KOPT-K1 (cell line): ENCODE results near the gene ABCD1.

Source experiments
- H3K27ac ChIP-seq: fragments of 200-600 bp; sonication (generic); 2 replicates; pipeline ENCODE4 v1.5.1; 2016; ENCODE audit warnings: antibody characterized with exemption, mild to moderate bottlenecking, low read depth, low read length; ENCODE audit not compliant: poor library complexity, severe bottlenecking
- H3K36me3 ChIP-seq: fragments of 200-600 bp; sonication (generic); 2 replicates; pipeline ENCODE4 v1.5.1; 2017; ENCODE audit warnings: antibody characterized with exemption, mild to moderate bottlenecking, low read length, moderate library complexity; ENCODE audit not compliant: insufficient read depth
- H3K9me3 ChIP-seq: fragments of 200-600 bp; sonication (generic); 2 replicates; pipeline ENCODE4 v1.5.1; 2017; ENCODE audit warnings: antibody characterized with exemption, low read length, mild to moderate bottlenecking; ENCODE audit not compliant: insufficient read depth, poor library complexity, severe bottlenecking

The ABCD1 gene

GRCh38 chrX:153786669-153787068 is 62.0 kb downstream of the ABCD1 start:
- Histone ChIP-seq H3K36me3 (peaks cover 49% of the 10 kb centered on the region; the same call in 1 of the 2 replicates), H3K9me3 (no peaks in the 10 kb centered on the region), H3K27ac (no peak overlapping the region)

GRCh38 chrX:153789654-153790053 is 65.0 kb downstream of the ABCD1 start:
- Histone ChIP-seq H3K27ac (no peak overlapping the region), H3K9me3 (no peaks in the 10 kb centered on the region), H3K36me3 (peaks cover 62% of the 10 kb centered on the region; the same call in 1 of the 2 replicates)

- Histone ChIP-seq H3K27ac (no peak overlapping the region), H3K9me3 (no peaks in the 10 kb centered on the region), H3K36me3 (peaks cover 59% of the 10 kb centered on the region)
Observed at GRCh38 chrX:153791104-153791852, 66.6 kb downstream of the ABCD1 start.

- H3K36me3 ChIP-seq, result peaks cover 59% of the 10 kb centered on the region
- H3K9me3 ChIP-seq, result no peaks in the 10 kb centered on the region
- no peak overlapping the region for H3K27ac ChIP-seq
Observed at GRCh38 chrX:153792368-153792767, 67.7 kb downstream of the ABCD1 start.

DNA sequence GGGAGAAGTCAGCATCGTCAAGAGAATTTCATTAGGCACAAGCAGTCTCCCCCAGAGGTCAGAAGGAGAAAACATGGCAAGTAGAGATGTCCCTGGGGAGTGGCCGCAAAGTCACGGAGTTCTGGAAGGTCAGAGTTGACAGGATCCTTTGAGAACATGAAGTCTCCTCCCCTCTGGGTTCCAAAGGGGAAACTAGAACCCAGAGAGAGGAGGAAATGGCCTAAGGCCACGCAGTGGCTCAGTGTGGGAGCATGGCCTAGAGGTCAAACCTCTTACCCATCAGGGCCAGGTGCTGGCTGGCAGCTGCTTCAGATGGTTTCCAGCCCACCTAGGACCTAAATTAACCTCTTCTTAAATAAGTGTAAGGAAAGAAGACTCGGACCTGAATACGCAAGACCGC is 68.6 kb downstream of the ABCD1 start:
- Histone ChIP-seq H3K36me3 (peaks cover 59% of the 10 kb centered on the region), H3K9me3 (no peaks in the 10 kb centered on the region), H3K27ac (peak overlapping the region; percentile 94)
